A204.1 (cell line): ENCODE measurements around the gene PLB1.
"Not testable (repeated sequence)": the region's sequence is repeated elsewhere in the genome, so short reads cannot be mapped to it uniquely, and the experiment has no call there.

Source experiments
- FAIRE-seq: peaks from 2 replicates; lab custom pipeline; 2012; peaks lifted over from hg19 to GRCh38; lab: Jason Lieb, UNC

Gene PLB1

GRCh38 chr2:28469947-28470535 lies 25.8 kb upstream of the PLB1 start:
- no peak for FAIRE-seq

GRCh38 chr2:28470759-28471158 lies 25.1 kb upstream of the PLB1 start:
- no peak for FAIRE-seq

GRCh38 chr2:28471214-28471613 lies 24.6 kb upstream of the PLB1 start:
- no peak for FAIRE-seq

GRCh38 chr2:28471701-28472236 lies 24.1 kb upstream of the PLB1 start:
- no peak for FAIRE-seq

- FAIRE-seq: not testable (repeated sequence)
Measured at GRCh38 chr2:28472641-28473040, 23.2 kb upstream of the PLB1 start.

- FAIRE-seq: no peak
Measured at GRCh38 chr2:28475088-28475595, 20.7 kb upstream of the PLB1 start.

GRCh38 chr2:28477087-28477486 lies 18.8 kb upstream of the PLB1 start:
- FAIRE-seq: no peak

- FAIRE-seq: no peak
Measured at GRCh38 chr2:28477645-28478044, 18.2 kb upstream of the PLB1 start.

- no peak for FAIRE-seq
Measured at GRCh38 chr2:28480403-28481049, 15.3 kb upstream of the PLB1 start.

GRCh38 chr2:28481905-28482304 lies 14.0 kb upstream of the PLB1 start:
- FAIRE-seq: no peak

GRCh38 chr2:28484835-28485234 lies 11.0 kb upstream of the PLB1 start:
- FAIRE-seq: no peak

- no peak for FAIRE-seq
Measured at GRCh38 chr2:28486526-28486925, 9.3 kb upstream of the PLB1 start.

GRCh38 chr2:28487258-28487657 lies 8.6 kb upstream of the PLB1 start:
- no peak for FAIRE-seq

- FAIRE-seq: no peak
Measured at GRCh38 chr2:28488083-28488830, 7.6 kb upstream of the PLB1 start.

- no peak for FAIRE-seq
Measured at GRCh38 chr2:28488858-28489575, 6.8 kb upstream of the PLB1 start.

- no peak for FAIRE-seq
Measured at GRCh38 chr2:28490558-28490957, 5.3 kb upstream of the PLB1 start.

GRCh38 chr2:28492282-28492681 lies 3.6 kb upstream of the PLB1 start:
- no peak for FAIRE-seq

GRCh38 chr2:28493636-28494035 lies 2.2 kb upstream of the PLB1 start:
- FAIRE-seq: no peak

- FAIRE-seq: no peak
Measured at GRCh38 chr2:28496781-28497180, 921 bp downstream of the PLB1 start.

GRCh38 chr2:28497206-28497605 lies 1.3 kb downstream of the PLB1 start:
- no peak for FAIRE-seq

- no peak for FAIRE-seq
Measured at GRCh38 chr2:28499282-28499681, 3.4 kb downstream of the PLB1 start.

- FAIRE-seq: no peak
Measured at GRCh38 chr2:28505361-28505760, 9.5 kb downstream of the PLB1 start.
